CD14-positive monocyte (primary cell): ENCODE measurements around the gene RUNX2. TPM values are rescaled to one million over a fixed set of nuclear protein-coding genes. Genes with fewer than 3 reads are reported as not detected.

Experiments
- DNase-seq, 3 donors: peaks; one replicate each; pipeline ENCODE4 v3.0.0-alpha.2; 2011 to 2022
- H2AFZ ChIP-seq: 2 replicates; pipeline ENCODE4 v1.6.0; 2012; ENCODE audit warnings: mild to moderate bottlenecking, low read depth, low read length, inconsistent platforms; ENCODE audit not compliant: insufficient read depth, poor library complexity, severe bottlenecking
- H3K27ac ChIP-seq, 2 donors: 1 replicate in 1 of 2; 2 replicates in 1 of 2; pipeline ENCODE4 v1.5.1; 2012 to 2013; ENCODE audit warnings: low read length in 2 of 2, control low read depth in 1 of 2, inconsistent platforms in 1 of 2, low read depth in 1 of 2, mild to moderate bottlenecking in 1 of 2
- H3K27me3 ChIP-seq, 2 donors: one replicate each; pipeline versions ENCODE4 v1.6.0 to v1.6.1; 2011 to 2013; ENCODE audit warnings: low read length in 2 of 2; ENCODE audit not compliant: control insufficient read depth in 2 of 2, insufficient read depth in 2 of 2
- H3K36me3 ChIP-seq, 2 donors: replicated peaks in 1 of 2; 1 replicate in 1 of 2; 2 replicates in 1 of 2; pipeline versions ENCODE4 v1.5.1 to v1.6.1; 2012 to 2013; ENCODE audit warnings: low read length in 2 of 2, control low read depth in 1 of 2, inconsistent platforms in 1 of 2, mild to moderate bottlenecking in 1 of 2; ENCODE audit not compliant: insufficient read depth in 2 of 2, control insufficient read depth in 1 of 2
- H3K4me1 ChIP-seq, 2 donors: 1 replicate in 1 of 2; 2 replicates in 1 of 2; pipeline versions ENCODE4 v1.5.1 to v1.6.1; 2012 to 2013; ENCODE audit warnings: low read length in 2 of 2, control low read depth in 1 of 2, inconsistent platforms in 1 of 2, mild to moderate bottlenecking in 1 of 2, moderate library complexity in 1 of 2; ENCODE audit not compliant: insufficient read depth in 2 of 2, control insufficient read depth in 1 of 2
- H3K4me2 ChIP-seq: replicated peaks from 2 replicates; pipeline ENCODE3; 2012; ENCODE audit warnings: low read length, moderate library complexity, mild to moderate bottlenecking; ENCODE audit not compliant: poor library complexity, severe bottlenecking; ENCODE audit errors: extremely low read depth
- H3K4me3 ChIP-seq, 3 experiments: fragments of 200-600 bp in 1 of 3; sonication (generic) in 1 of 3; replicated peaks in 1 of 3; 1 replicate in 2 of 3; 2 replicates in 1 of 3; pipeline ENCODE4 v1.5.1; 2011 to 2013; ENCODE audit warnings: low read length in 3 of 3, mild to moderate bottlenecking in 3 of 3, control low read depth in 2 of 3, low read depth in 2 of 3, inconsistent platforms in 1 of 3, moderate library complexity in 1 of 3
- H3K79me2 ChIP-seq: 2 replicates; pipeline ENCODE4 v1.6.0; 2012; ENCODE audit warnings: mild to moderate bottlenecking, control low read depth, inconsistent platforms, low read length, moderate library complexity; ENCODE audit not compliant: insufficient read depth
- H3K9ac ChIP-seq: 2 replicates; pipeline ENCODE4 v1.6.0; 2017; ENCODE audit warnings: low read length, mild to moderate bottlenecking; ENCODE audit not compliant: insufficient read depth, poor library complexity, severe bottlenecking
- H3K9me3 ChIP-seq, 2 donors: replicated peaks in 1 of 2; 1 replicate in 1 of 2; 2 replicates in 1 of 2; pipeline versions ENCODE4 v1.5.1 to v1.6.1; 2012 to 2013; ENCODE audit warnings: low read length in 2 of 2, control low read depth in 1 of 2; ENCODE audit not compliant: control insufficient read depth in 1 of 2, insufficient read depth in 1 of 2
- H4K20me1 ChIP-seq: 2 replicates; pipeline ENCODE4 v1.6.0; 2012; ENCODE audit warnings: mild to moderate bottlenecking, low read length, control low read depth, moderate library complexity; ENCODE audit not compliant: insufficient read depth
- H3K27ac Mint-ChIP-seq, 7 donors: one replicate each; pipeline ENCODE4 v1.8.0; 2020; ENCODE audit warnings: mild to moderate bottlenecking in 7 of 7, mixed read lengths in 7 of 7, moderate library complexity in 6 of 7, inconsistent platforms in 2 of 7
- H3K27me3 Mint-ChIP-seq, 3 donors: one replicate each; pipeline ENCODE4 v1.8.0; 2021 to 2022; ENCODE audit warnings: low read depth in 3 of 3, mild to moderate bottlenecking in 3 of 3, mixed read lengths in 3 of 3, moderate library complexity in 3 of 3, inconsistent platforms in 1 of 3
- H3K36me3 Mint-ChIP-seq, 2 donors: one replicate each; pipeline ENCODE4 v1.8.0; 2020; ENCODE audit warnings: mixed read lengths in 2 of 2, inconsistent platforms in 1 of 2, mild to moderate bottlenecking in 1 of 2
- H3K4me1 Mint-ChIP-seq: one replicate; pipeline ENCODE4 v1.8.0; 2020; ENCODE audit warnings: mild to moderate bottlenecking, mixed read lengths
- H3K4me3 Mint-ChIP-seq, 2 donors: one replicate each; pipeline ENCODE4 v1.8.0; 2020; ENCODE audit warnings: mild to moderate bottlenecking in 2 of 2, mixed read lengths in 2 of 2, moderate library complexity in 1 of 2
- H3K9me3 Mint-ChIP-seq, 7 donors: one replicate each; pipeline ENCODE4 v1.8.0; 2020 to 2022; ENCODE audit warnings: mixed read lengths in 7 of 7, mild to moderate bottlenecking in 6 of 7, moderate library complexity in 6 of 7, inconsistent platforms in 2 of 7
- CTCF ChIP-seq: fragments of 200-600 bp; IDR thresholded peaks from one replicate; pipeline ENCODE4 v1.8.0; 2022; ENCODE audit warnings: antibody characterized with exemption, mild to moderate bottlenecking
- WGBS: methylation state at CpG from one replicate; pipeline ENCODE4 v1.1.5; 2013; ENCODE audit warnings: missing lambda C conversion rate; ENCODE audit not compliant: insufficient coverage; 5-methylcytosine and 5-hydroxymethylcytosine counted together
- intact Hi-C, 2 donors: fragments of 100-400 bp; cut with micrococcal nuclease; formaldehyde crosslinking; loops; one replicate each; pipeline versions ENCODE4 v1.15.0 to v1.15.1; 2023
- polyA plus RNA-seq, 3 donors: library from polyadenylated mRNA; depleted of rRNA in 1 of 3; unstranded in 2 of 3; stranded (reverse) in 1 of 3; fragments of 300-500 nt in 2 of 3; fragments of >200 nt in 1 of 3; fragmentation: Illumina TruSeq in 2 of 3; gene quantifications; 1 replicate in 2 of 3; 2 replicates in 1 of 3; pipeline ENCODE4 v1.2.3, GENCODE V29; 2012 to 2021

The RUNX2 gene
- polyA plus RNA-seq, 3 donors, result 1.3 to 5.0 (median 2.5) TPM

- Histone ChIP-seq H3K9ac (no peak overlapping the region), H3K27ac (no peak overlapping the region), H3K79me2 (no peaks in the 10 kb centered on the region), H3K27me3 (no peaks in the 10 kb centered on the region), H3K4me2 (no peak overlapping the region), H3K9me3 (peaks cover 5 to 11% of the 10 kb centered on the region in 2 donors), H4K20me1 (no peaks in the 10 kb centered on the region), H2AFZ (no peak overlapping the region), H3K4me1 (no peaks in the 10 kb centered on the region), H3K4me3 (no peak overlapping the region), H3K36me3 (no peaks in the 10 kb centered on the region)
- peaks cover 10 to 22% (median 14%) of the 10 kb centered on the region in 7 donors for H3K9me3 Mint-ChIP-seq
- TF ChIP-seq CTCF, result no peak
- no peak for DNase-seq
- no peak overlapping the region for H3K4me3 Mint-ChIP-seq
- H3K27ac Mint-ChIP-seq, result no peak overlapping the region
- WGBS, result no CpG with 5 or more reads among the region's 7 CpGs
- H3K27me3 Mint-ChIP-seq, result peaks cover 0 to 2% (median 1%) of the 10 kb centered on the region in 3 donors
- no peaks in the 10 kb centered on the region for H3K36me3 Mint-ChIP-seq
- H3K4me1 Mint-ChIP-seq, result no peaks in the 10 kb centered on the region
- intact Hi-C loops, result no loop called here
Measured at GRCh38 chr6:45606831-45607400, 278.8 kb downstream of the RUNX2 start.

GRCh38 chr6:45607798-45608197 is 279.7 kb downstream of the RUNX2 start:
- Mint-ChIP-seq H3K27ac (no peak overlapping the region), H3K27me3 (peaks cover 0 to 2% (median 0%) of the 10 kb centered on the region in 3 donors), H3K9me3 (peaks cover 10 to 21% (median 14%) of the 10 kb centered on the region in 7 donors), H3K36me3 (no peaks in the 10 kb centered on the region), H3K4me1 (no peaks in the 10 kb centered on the region), H3K4me3 (no peak overlapping the region)
- Histone ChIP-seq H3K36me3 (no peaks in the 10 kb centered on the region), H3K4me2 (no peak overlapping the region), H3K4me1 (no peaks in the 10 kb centered on the region), H3K27me3 (no peaks in the 10 kb centered on the region), H4K20me1 (no peaks in the 10 kb centered on the region), H3K27ac (no peak overlapping the region), H3K9ac (no peak overlapping the region), H2AFZ (no peak overlapping the region), H3K79me2 (no peaks in the 10 kb centered on the region), H3K9me3 (peaks cover 5 to 11% of the 10 kb centered on the region in 2 donors), H3K4me3 (no peak overlapping the region)
- DNase-seq, result no peak
- intact Hi-C loops, result no loop called here
- TF ChIP-seq CTCF, result no peak
- WGBS, result 100% methylated on average over 1 of the region's 4 CpGs
